HepG2 (cell line): ENCODE data around the gene CCDC170. TPM values are rescaled to one million over a fixed set of nuclear protein-coding genes. Genes with fewer than 3 reads are reported as not detected.
A peak's percentile ranks its signal among the peaks of the same experiment; 100 is the strongest.

ENCODE experiments used
- ELF4 ChIP-seq: sonication (generic); formaldehyde crosslinking; IDR thresholded peaks from 2 replicates; pipeline ENCODE4 v1.5.0; 2020; ENCODE audit warnings: missing genetic modification reagents, mild to moderate bottlenecking, moderate library complexity, borderline replicate concordance
- FOXK2 ChIP-seq: fragments of 450-650 bp; IDR thresholded peaks from 2 replicates; pipeline ENCODE4 v1.6.1; 2016
- HDAC2 ChIP-seq: sonication (generic); formaldehyde crosslinking; IDR thresholded peaks from 2 replicates; pipeline ENCODE4 v1.4.0; 2020; ENCODE audit warnings: missing genetic modification reagents
- HNF4A ChIP-seq: sonication (generic); formaldehyde crosslinking; IDR thresholded peaks from 2 replicates; pipeline ENCODE4 v1.4.0; 2020; ENCODE audit warnings: missing genetic modification reagents
- KDM2A ChIP-seq: sonication (generic); formaldehyde crosslinking; IDR thresholded peaks from 2 replicates; pipeline ENCODE4 v1.4.0; 2020; ENCODE audit warnings: low read depth, missing genetic modification reagents, borderline replicate concordance
- MTA1 ChIP-seq: sonication (generic); formaldehyde crosslinking; IDR thresholded peaks from 2 replicates; pipeline ENCODE4 v1.4.0; 2020; ENCODE audit warnings: missing genetic modification reagents, mild to moderate bottlenecking, borderline replicate concordance
- SRF ChIP-seq: IDR thresholded peaks from 2 replicates; pipeline ENCODE4 v1.6.1; 2011; ENCODE audit warnings: mild to moderate bottlenecking, low read depth, low read length, moderate library complexity
- ZFP36 ChIP-seq: fragments of 150-350 bp; IDR thresholded peaks from 2 replicates; pipeline ENCODE4 v1.6.1; 2018; ENCODE audit warnings: borderline replicate concordance, low read length, low read depth; ENCODE audit not compliant: partially characterized antibody
- ZFP62 ChIP-seq: sonication (generic); formaldehyde crosslinking; IDR thresholded peaks from 2 replicates; pipeline ENCODE4 v1.4.0; 2020; ENCODE audit warnings: missing genetic modification reagents
- ZNF180 ChIP-seq: sonication (generic); formaldehyde crosslinking; IDR thresholded peaks from 2 replicates; pipeline ENCODE4 v1.4.0; 2020; ENCODE audit warnings: low read depth, missing genetic modification reagents, borderline replicate concordance
- ZNF260 ChIP-seq: sonication (generic); formaldehyde crosslinking; IDR thresholded peaks from 2 replicates; pipeline ENCODE4 v1.4.0; 2020; ENCODE audit warnings: missing genetic modification reagents, low read depth, mild to moderate bottlenecking, borderline replicate concordance
- ZNF510 ChIP-seq: sonication (generic); formaldehyde crosslinking; IDR thresholded peaks from 2 replicates; pipeline ENCODE4 v1.4.0; 2020; ENCODE audit warnings: low read depth, mild to moderate bottlenecking, missing genetic modification reagents
- ZNF564 ChIP-seq: sonication (generic); formaldehyde crosslinking; IDR thresholded peaks from 2 replicates; pipeline ENCODE4 v1.8.1; 2023; ENCODE audit warnings: mild to moderate bottlenecking, missing genetic modification reagents
- ZNF644 ChIP-seq: IDR thresholded peaks from 2 replicates; pipeline ENCODE4 v1.6.1; 2016; ENCODE audit warnings: low read depth
- ZNF7 ChIP-seq: IDR thresholded peaks from 2 replicates; pipeline ENCODE4 v1.6.1; 2016; ENCODE audit warnings: missing biosample characterization, missing genetic modification reagents
- polyA plus RNA-seq, 8 experiments: library from polyadenylated mRNA; depleted of rRNA in 3 of 8; stranded (reverse) in 7 of 8; unstranded in 1 of 8; fragments of >200 nt; fragmentation: Illumina TruSeq in 4 of 8; extraction: Trizol in 4 of 8; gene quantifications; 2 replicates each; pipeline versions ENCODE4 v1.2.1 to v1.2.3, GENCODE V29; 2011 to 2016; ENCODE audit warnings: low read depth in 4 of 8, missing spikeins in 1 of 8, mixed read lengths in 1 of 8; ENCODE audit not compliant: insufficient read depth in 1 of 8
- total RNA-seq, 5 experiments: library from RNA; depleted of rRNA; stranded (reverse); fragments of >200 nt; fragmentation: Illumina TruSeq; extraction: Trizol; gene quantifications; 2 replicates each; pipeline ENCODE4 v1.2.3, GENCODE V29; 2016; ENCODE audit warnings: low read depth in 1 of 5
- TF ChIP-seq, protein P1 (sequence below): IDR thresholded peaks from 2 replicates; pipeline ENCODE4 v1.6.1; 2018; ENCODE audit warnings: missing genetic modification reagents, mild to moderate bottlenecking, missing compliant biosample characterization
- TF ChIP-seq, protein P2 (sequence below): sonication (generic); formaldehyde crosslinking; conservative IDR thresholded peaks from 2 replicates; pipeline ENCODE4 v1.4.0; 2020; ENCODE audit warnings: mild to moderate bottlenecking, missing genetic modification reagents, moderate library complexity
- TF ChIP-seq, protein P3 (sequence below): sonication (generic); formaldehyde crosslinking; conservative IDR thresholded peaks from 2 replicates; pipeline ENCODE4 v1.8.0; 2022; ENCODE audit warnings: low read depth, missing genetic modification reagents
- TF ChIP-seq, protein P4 (sequence below): sonication (generic); IDR thresholded peaks from 2 replicates; pipeline ENCODE4 v1.6.1; 2016; ENCODE audit warnings: low read depth, borderline replicate concordance
- TF ChIP-seq, protein P5 (sequence below): sonication (generic); formaldehyde crosslinking; IDR thresholded peaks from 2 replicates; pipeline ENCODE4 v1.5.0; 2020; ENCODE audit warnings: mild to moderate bottlenecking, missing genetic modification reagents
- TF ChIP-seq, protein P6 (sequence below): sonication (generic); formaldehyde crosslinking; IDR thresholded peaks from 2 replicates; pipeline ENCODE4 v1.4.0; 2020; ENCODE audit warnings: mild to moderate bottlenecking, low read depth, missing genetic modification reagents

Gene CCDC170
- total and polyA plus RNA-seq, 2 of the 13 experiments (the other 11 are each of a cell fraction or from before 2014, with no cell fraction given) = 0.90 to 5.1 TPM

DNA sequence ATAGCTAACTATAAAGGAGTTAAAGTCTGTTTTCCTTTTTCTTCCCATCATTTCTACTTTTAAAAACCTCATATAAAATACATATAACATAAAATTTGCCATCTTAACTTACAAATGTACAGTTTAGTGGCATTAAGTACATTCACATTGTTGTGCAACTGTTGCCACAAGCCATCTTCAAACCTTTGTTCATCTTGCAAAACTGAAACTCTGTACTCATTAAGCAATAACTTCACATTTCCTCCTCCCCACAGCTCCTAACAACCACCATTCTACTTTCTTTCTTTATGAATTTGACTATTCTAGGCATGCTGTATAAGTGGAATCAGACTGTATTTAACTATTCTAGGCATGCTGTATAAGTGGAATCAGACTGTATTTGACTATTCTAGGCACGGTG is 4.5 kb downstream of the CCDC170 start (continued):
- TF ChIP-seq ZNF644 (CRISPR knock-in tag) = peak; percentile 73; the same call in 1 of the 2 replicates
- TF ChIP-seq, protein P1, sequence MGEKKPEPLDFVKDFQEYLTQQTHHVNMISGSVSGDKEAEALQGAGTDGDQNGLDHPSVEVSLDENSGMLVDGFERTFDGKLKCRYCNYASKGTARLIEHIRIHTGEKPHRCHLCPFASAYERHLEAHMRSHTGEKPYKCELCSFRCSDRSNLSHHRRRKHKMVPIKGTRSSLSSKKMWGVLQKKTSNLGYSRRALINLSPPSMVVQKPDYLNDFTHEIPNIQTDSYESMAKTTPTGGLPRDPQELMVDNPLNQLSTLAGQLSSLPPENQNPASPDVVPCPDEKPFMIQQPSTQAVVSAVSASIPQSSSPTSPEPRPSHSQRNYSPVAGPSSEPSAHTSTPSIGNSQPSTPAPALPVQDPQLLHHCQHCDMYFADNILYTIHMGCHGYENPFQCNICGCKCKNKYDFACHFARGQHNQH (CRISPR knock-in tag) = no peak
- TF ChIP-seq, protein P2, sequence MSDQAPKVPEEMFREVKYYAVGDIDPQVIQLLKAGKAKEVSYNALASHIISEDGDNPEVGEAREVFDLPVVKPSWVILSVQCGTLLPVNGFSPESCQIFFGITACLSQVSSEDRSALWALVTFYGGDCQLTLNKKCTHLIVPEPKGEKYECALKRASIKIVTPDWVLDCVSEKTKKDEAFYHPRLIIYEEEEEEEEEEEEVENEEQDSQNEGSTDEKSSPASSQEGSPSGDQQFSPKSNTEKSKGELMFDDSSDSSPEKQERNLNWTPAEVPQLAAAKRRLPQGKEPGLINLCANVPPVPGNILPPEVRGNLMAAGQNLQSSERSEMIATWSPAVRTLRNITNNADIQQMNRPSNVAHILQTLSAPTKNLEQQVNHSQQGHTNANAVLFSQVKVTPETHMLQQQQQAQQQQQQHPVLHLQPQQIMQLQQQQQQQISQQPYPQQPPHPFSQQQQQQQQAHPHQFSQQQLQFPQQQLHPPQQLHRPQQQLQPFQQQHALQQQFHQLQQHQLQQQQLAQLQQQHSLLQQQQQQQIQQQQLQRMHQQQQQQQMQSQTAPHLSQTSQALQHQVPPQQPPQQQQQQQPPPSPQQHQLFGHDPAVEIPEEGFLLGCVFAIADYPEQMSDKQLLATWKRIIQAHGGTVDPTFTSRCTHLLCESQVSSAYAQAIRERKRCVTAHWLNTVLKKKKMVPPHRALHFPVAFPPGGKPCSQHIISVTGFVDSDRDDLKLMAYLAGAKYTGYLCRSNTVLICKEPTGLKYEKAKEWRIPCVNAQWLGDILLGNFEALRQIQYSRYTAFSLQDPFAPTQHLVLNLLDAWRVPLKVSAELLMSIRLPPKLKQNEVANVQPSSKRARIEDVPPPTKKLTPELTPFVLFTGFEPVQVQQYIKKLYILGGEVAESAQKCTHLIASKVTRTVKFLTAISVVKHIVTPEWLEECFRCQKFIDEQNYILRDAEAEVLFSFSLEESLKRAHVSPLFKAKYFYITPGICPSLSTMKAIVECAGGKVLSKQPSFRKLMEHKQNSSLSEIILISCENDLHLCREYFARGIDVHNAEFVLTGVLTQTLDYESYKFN (CRISPR knock-in tag) = peak; percentile 63
- peak; percentile 68 for TF ChIP-seq HDAC2 (CRISPR knock-in tag)
- no peak for TF ChIP-seq SRF
- no peak for TF ChIP-seq FOXK2
- no peak for TF ChIP-seq ZNF564 (CRISPR knock-in tag)
- no peak for TF ChIP-seq ZNF7 (CRISPR knock-in tag)
- TF ChIP-seq ZNF260 (CRISPR knock-in tag) = no peak
- no peak for TF ChIP-seq ZFP36
- TF ChIP-seq, protein P3, sequence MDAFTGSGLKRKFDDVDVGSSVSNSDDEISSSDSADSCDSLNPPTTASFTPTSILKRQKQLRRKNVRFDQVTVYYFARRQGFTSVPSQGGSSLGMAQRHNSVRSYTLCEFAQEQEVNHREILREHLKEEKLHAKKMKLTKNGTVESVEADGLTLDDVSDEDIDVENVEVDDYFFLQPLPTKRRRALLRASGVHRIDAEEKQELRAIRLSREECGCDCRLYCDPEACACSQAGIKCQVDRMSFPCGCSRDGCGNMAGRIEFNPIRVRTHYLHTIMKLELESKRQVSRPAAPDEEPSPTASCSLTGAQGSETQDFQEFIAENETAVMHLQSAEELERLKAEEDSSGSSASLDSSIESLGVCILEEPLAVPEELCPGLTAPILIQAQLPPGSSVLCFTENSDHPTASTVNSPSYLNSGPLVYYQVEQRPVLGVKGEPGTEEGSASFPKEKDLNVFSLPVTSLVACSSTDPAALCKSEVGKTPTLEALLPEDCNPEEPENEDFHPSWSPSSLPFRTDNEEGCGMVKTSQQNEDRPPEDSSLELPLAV (CRISPR knock-in tag) = no peak
- no peak for TF ChIP-seq ZFP62 (CRISPR knock-in tag)
- no peak for TF ChIP-seq ELF4
- no peak for TF ChIP-seq KDM2A (CRISPR knock-in tag)
- peak; percentile 93 for TF ChIP-seq HNF4A
- TF ChIP-seq MTA1 (CRISPR knock-in tag) = no peak
- TF ChIP-seq, protein P4, sequence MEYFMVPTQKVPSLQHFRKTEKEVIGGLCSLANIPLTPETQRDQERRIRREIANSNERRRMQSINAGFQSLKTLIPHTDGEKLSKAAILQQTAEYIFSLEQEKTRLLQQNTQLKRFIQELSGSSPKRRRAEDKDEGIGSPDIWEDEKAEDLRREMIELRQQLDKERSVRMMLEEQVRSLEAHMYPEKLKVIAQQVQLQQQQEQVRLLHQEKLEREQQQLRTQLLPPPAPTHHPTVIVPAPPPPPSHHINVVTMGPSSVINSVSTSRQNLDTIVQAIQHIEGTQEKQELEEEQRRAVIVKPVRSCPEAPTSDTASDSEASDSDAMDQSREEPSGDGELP = no peak
- TF ChIP-seq ZNF180 (CRISPR knock-in tag) = no peak
- TF ChIP-seq ZNF510 (CRISPR knock-in tag) = no peak
- TF ChIP-seq, protein P5, sequence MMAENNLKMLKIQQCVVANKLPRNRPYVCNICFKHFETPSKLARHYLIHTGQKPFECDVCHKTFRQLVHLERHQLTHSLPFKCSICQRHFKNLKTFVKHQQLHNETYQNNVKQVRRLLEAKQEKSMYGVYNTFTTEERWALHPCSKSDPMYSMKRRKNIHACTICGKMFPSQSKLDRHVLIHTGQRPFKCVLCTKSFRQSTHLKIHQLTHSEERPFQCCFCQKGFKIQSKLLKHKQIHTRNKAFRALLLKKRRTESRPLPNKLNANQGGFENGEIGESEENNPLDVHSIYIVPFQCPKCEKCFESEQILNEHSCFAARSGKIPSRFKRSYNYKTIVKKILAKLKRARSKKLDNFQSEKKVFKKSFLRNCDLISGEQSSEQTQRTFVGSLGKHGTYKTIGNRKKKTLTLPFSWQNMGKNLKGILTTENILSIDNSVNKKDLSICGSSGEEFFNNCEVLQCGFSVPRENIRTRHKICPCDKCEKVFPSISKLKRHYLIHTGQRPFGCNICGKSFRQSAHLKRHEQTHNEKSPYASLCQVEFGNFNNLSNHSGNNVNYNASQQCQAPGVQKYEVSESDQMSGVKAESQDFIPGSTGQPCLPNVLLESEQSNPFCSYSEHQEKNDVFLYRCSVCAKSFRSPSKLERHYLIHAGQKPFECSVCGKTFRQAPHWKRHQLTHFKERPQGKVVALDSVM = no peak
- TF ChIP-seq, protein P6, sequence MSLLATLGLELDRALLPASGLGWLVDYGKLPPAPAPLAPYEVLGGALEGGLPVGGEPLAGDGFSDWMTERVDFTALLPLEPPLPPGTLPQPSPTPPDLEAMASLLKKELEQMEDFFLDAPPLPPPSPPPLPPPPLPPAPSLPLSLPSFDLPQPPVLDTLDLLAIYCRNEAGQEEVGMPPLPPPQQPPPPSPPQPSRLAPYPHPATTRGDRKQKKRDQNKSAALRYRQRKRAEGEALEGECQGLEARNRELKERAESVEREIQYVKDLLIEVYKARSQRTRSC (CRISPR knock-in tag) = no peak
